HG03135 (cell line): ENCODE data around the gene SLC1A3.

ENCODE experiments used
- ATAC-seq: cut with Tn5 transposase; IDR thresholded peaks from one replicate; pipeline ENCODE4 v1.9.1; 2021; ENCODE audit warnings: mild to moderate bottlenecking, moderate library complexity; ENCODE audit not compliant: unreplicated experiment

SLC1A3 gene

GRCh38 chr5:36683821-36684434, 77.5 kb downstream of the SLC1A3 start:
- no peak for ATAC-seq

DNA sequence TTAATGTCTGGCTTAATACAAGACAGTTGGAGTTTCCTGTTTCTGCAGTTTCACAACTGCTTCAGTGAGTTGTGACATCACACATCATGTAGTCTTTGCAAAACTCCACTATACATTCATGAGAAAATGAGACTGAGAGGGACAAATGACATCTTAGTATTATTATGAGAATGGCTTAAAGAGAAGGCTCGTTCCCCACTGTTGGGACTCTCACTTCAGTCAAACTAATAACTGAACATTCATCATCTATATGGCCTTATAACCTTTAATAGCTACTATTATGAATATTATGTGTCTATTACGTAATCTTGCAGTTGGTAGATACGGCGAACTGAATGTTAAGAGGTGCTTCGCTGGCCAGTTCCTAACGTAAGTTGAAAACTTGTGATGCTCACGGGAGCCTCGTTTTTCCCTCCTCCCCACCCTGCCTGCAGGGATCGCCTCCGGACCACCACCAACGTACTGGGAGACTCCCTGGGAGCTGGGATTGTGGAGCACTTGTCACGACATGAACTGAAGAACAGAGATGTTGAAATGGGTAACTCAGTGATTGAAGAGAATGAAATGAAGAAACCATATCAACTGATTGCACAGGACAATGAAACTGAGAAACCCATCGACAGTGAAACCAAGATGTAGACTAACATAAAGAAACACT, 79.4 kb downstream of the SLC1A3 start:
- peak; percentile 43 for ATAC-seq

DNA sequence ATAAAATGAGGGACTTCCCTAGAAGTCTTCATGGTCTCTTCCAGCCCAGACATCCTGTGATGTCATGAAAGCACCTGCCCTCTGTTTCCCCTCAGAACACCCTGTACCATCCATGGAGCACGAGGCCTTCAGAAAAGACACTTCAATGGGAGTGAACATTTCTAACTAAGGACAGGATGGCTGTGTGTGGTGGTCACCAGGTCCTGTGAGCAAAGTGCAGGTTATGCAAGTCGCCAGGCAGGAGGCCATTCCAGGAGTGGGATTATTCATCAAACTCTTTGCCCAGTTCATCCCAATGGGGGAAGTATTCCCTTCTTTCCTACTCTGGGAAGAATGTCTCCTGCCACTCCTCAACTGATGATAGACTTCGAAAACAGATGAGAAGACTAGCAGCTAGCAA, 80.5 kb downstream of the SLC1A3 start:
- no peak for ATAC-seq

- no peak for ATAC-seq
Observed at GRCh38 chr5:36688722-36689121, 82.3 kb downstream of the SLC1A3 start.

DNA sequence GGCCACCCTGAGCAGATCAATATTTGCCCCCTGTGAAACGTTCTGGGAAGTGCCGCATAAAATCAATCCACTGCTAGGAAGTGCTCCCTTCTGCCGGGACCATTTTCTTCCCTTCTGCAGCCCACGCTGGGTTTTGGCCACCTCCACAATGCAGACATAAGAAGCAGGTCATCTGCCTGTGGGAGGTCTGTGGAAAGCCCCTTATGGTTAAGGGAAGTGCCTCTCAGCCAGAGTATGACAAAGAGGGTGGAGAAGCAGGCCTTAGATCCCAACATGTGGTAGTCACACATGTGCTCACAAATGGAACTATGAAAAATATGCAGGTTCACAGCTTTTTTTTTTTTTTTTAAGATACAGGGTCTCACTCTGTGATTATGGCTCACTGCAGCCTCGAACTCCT, 82.8 kb downstream of the SLC1A3 start:
- no peak for ATAC-seq

GRCh38 chr5:36690041-36690961, 83.9 kb downstream of the SLC1A3 start:
- peak; percentile 74 for ATAC-seq

DNA sequence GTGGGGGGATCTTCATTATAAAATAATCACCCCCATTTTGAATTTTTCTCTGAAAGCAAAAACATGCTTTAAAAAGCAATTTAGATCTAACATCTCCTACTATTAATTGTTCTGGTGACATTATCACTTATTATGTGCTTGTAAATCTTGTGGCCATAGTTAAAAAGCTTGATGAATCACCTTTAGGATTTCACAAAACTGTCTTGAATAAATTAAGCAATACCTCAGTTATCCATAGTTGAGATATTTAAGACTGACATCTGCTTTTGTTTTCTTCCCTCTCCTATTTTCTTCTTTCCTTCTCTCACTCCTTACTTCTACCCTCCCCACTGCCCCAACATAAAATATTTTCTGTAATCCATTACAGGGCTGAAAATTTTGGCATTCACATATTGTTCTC, 84.8 kb downstream of the SLC1A3 start:
- ATAC-seq = no peak

GRCh38 chr5:36691696-36692371, 85.4 kb downstream of the SLC1A3 start:
- no peak for ATAC-seq

DNA sequence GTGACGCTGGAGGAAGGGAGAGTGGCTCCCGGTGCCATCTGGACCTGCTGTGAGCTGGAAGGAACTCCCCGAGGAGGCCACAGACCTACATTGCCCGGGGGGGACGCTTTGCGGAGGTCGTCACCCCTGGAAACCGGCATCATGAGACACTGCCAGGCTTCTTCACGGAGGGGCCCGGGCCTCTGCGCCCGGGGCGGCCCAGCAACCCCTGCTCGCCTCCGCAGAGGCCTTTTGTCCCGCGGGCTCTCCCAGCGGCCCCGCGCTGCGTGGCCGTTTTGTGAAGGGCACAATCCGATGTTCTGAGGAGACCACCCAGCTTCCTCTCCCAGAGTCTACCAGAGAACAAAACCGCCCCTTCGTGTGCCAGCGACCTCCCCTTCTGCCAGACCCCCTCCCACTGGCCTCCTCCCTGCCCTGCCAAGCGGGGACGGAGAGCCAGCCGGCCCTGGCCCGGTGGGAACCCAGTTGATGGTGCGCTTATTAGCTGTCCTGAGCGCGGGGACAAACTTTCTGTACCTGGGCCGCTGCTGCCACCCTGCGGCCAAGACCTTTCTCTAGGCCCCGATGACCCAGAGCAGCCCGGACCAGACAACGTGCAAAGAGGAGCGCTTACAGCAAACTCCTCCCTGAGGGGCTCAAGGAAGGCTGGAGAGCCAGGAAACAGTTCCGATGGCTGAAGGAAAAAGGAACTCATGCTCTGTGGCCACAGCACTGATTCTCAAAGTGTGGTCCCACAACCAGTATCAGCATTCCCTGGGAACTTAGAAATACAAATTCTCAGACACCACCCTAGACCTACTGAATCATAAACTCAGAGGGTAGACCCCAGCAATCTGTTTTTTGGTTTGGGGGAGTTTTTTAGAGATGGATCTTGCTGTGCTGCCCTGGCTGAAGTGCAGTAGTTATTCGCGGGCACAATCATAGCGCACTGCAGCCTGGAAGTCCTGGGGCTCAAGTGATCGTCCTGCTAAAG, 86.7 kb downstream of the SLC1A3 start:
- ATAC-seq = peak; percentile 79

DNA sequence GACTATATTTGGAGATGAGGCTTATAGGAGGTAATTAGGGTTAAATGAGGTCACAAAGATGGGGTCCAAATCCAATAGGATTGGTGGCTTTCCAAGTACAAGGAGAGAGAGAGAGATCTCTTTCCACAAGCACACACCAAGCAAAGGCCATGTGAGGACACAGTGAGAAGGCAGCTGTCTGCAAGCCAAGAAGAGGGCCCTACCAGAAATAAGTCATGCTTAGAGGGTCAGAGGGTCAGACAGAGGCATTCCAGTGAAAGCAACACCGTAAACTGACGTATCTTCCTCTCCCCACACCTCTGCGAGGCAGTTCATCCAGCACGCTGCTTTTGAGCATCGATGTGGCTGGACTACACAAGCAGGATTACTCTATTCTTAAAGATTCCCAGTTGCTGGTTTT, 87.9 kb downstream of the SLC1A3 start:
- no peak for ATAC-seq

DNA sequence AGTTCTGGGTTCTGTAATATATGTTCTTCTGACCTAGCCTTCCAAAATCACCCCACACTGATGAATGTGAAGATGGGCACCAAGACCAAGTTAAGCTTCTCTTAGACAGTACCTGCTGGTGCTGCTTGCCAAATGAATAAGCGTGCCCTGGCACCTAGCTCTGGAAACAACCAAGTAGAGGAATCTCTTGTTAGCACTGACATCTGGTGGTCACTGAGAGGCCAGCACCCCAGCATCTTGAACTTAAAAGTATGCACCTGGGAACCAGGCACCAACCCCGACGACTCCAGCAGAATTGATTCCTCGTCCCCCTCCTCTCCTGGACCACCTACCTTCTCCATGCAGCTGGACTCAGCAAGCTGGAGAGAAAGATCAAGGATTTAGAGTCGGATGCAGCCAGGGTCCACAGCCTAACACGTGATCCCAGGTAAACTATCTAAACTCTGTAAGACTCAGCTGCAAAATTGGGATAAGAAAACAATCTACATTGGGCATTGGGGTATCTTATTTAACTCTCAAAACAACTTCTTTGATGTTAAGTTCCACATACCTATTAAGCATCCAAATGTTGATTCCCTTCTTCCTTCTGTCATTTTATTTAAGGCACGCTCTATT, 89.8 kb downstream of the SLC1A3 start:
- ATAC-seq = peak; percentile 43

DNA sequence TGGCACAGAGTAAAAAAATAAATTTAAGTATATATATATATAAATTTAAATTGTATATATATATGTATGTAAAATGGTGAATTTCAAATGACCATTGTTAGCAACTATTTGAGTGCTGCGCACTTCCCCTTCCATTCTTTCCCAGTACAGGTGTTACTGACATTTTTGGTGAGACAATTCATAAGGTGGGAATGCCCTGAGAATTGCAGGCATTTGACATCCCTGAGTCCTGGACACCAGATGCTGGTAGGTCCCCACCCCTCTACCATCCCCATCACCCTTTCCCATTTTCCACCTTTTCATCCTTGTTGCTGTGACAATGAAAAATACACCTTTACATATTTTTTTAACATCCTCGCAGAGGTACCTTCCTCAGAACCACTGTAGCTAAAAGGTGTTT, 91.6 kb downstream of the SLC1A3 start:
- ATAC-seq = no peak

GRCh38 chr5:36701085-36701698, 94.8 kb downstream of the SLC1A3 start:
- ATAC-seq = peak; percentile 94

- ATAC-seq = no peak
Observed at GRCh38 chr5:36703245-36703860, 96.9 kb downstream of the SLC1A3 start.

DNA sequence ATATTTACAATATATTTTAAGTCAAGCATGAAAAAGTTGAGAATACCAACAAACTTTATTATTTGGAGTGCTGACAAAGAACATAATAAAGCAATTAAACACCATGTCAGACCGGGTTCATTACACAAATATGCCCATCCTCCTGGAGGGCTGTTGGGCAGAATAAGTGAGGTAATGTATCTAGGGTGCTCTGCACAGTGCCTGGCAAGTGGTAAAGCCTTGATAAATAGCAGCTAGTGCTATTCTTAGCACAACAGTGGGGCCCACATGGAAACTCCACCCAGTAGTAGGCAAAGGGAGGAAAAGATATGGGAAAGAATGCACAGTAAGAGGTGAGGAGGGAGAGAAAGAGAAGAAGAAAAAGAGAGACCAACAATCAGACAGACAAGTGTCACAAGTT, 97.7 kb downstream of the SLC1A3 start:
- no peak for ATAC-seq

DNA sequence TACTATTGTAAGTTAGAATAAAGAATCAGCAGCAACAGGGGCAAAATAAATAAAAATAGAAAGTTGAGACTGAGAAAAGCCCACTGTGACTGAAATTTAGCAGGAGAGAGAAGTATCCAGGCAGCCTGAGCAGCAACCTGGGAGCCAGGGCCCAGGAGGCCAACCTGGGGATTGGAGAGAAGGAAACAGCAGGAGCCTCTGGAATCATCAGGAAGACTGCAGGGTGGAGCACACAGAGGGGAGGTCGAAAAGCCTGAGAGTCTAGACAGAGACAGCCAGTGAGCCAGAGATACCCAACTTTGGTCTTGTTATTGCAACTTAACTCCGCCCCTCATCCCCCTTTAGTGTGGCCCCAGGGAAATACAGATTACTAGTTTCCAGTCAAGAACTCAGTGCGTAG, 98.6 kb downstream of the SLC1A3 start:
- no peak for ATAC-seq

GRCh38 chr5:36706662-36707061, 100.3 kb downstream of the SLC1A3 start:
- no peak for ATAC-seq

DNA sequence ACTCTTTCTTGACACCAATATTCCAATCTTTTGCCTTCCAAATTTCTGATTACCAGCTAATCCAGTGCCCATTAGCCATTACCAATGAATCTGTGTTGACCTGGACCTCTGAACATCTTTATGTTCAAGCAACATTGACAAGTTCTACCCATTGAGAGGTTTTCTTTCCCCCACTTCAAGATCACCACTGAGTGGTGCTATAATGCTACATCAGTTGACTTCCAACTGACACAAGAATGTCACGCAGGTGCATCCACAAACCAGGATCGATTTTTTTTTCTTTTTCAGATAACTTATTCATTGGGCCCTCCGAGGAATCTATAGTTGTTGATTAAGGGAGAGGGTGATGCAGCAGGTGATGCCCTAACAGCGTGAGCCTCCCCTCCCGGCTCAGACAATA, 102.6 kb downstream of the SLC1A3 start:
- no peak for ATAC-seq

- ATAC-seq = no peak
Observed at GRCh38 chr5:36710039-36710438, 103.6 kb downstream of the SLC1A3 start.
